ENCODE data around the gene CD320. TPM values are rescaled to one million over a fixed set of nuclear protein-coding genes. Genes with fewer than 3 reads are reported as not detected.

The CD320 gene
- polyA plus RNA-seq, 2 of the 4 experiments (the other 2 are of a cell fraction) = 28.8 to 54.1 TPM

- no peak for FAIRE-seq
- WGBS (ENCODE audit: missing lambda C conversion rate) = 2% methylated on average over 14 of the region's 16 CpGs
- Histone ChIP-seq H3K27ac (peak overlapping the region; percentile 95 to 99), H3K4me1 (peaks cover 22% of the 10 kb centered on the region), H3K4me3 (peak overlapping the region; percentile 100), H3K4me2 (peak overlapping the region; percentile 98), H3K9me3 (no peaks in the 10 kb centered on the region)
- peak; percentile 9 to 31; a peak in 4 of 6 replicates for ATAC-seq
- ChIA-PET CTCF (interaction anchor here (0.8 to 1.3 kb wide), 3 partner anchors 10 to 52 kb away, joined by 3 to 7 read pairs (median 5); no protein-coding TSS in a partner anchor), POLR2A (interaction anchor here (0.6 to 1.7 kb wide), 3 partner anchors 9 to 283 kb away, joined by 3 to 20 read pairs (median 7); no protein-coding TSS in a partner anchor)
- TF ChIP-seq RARB (CRISPR knock-in tag; IDR thresholded peaks at IDR 0.05) (no peak), NR3C1 (IDR thresholded peaks at IDR 0.05) (no peak), HDAC2 (IDR thresholded peaks at IDR 0.05) (no peak), USF2 (IDR thresholded peaks at IDR 0.05) (no peak), POLR2A (IDR thresholded peaks at IDR 0.05; ENCODE audit: low read length) (no peak), MAFK (IDR thresholded peaks at IDR 0.05; ENCODE audit: partially characterized antibody) (no peak), EHMT2 (IDR thresholded peaks at IDR 0.05; ENCODE audit: low read depth) (no peak), JUN (IDR thresholded peaks at IDR 0.05) (no peak), CBX8 (IDR thresholded peaks at IDR 0.05) (no peak), PBX3 (IDR thresholded peaks at IDR 0.05) (no peak), ZNF302 (CRISPR knock-in tag; IDR thresholded peaks at IDR 0.05) (no peak), CBX2 (IDR thresholded peaks at IDR 0.05; ENCODE audit: borderline replicate concordance, low read depth) (no peak), ESRRA (IDR thresholded peaks at IDR 0.05; ENCODE audit: borderline replicate concordance, low read length) (no peak), HOXB13 (CRISPR knock-in tag; IDR thresholded peaks at IDR 0.05; ENCODE audit: low read depth) (no peak), RFX5 (IDR thresholded peaks at IDR 0.05) (no peak), ATOH8 (CRISPR knock-in tag; IDR thresholded peaks at IDR 0.05; ENCODE audit: low read depth) (no peak), EHF (CRISPR knock-in tag; IDR thresholded peaks at IDR 0.05) (no peak), E2F6 (IDR thresholded peaks at IDR 0.05; ENCODE audit: borderline replicate concordance, low read depth) (no peak)
- no peak for DNase-seq (ENCODE audit: low read depth in 1 of 2, low spot score in 1 of 2)
Measured at GRCh38 chr19:8320564-8321066, 12.5 kb upstream of the CD320 start.

- POLR2A ChIA-PET = interaction anchor here (1.7 kb wide), 2 partner anchors 8 to 15 kb away, joined by 7 to 20 read pairs; no protein-coding TSS in a partner anchor
- ATAC-seq (no peak), DNase-seq (ENCODE audit: low read depth in 1 of 2, low spot score in 1 of 2) (no peak), FAIRE-seq (no peak)
- H3K9me3 ChIP-seq = no peaks in the 10 kb centered on the region
- H3K4me2 ChIP-seq = peak overlapping the region; percentile 98
- H3K4me1 ChIP-seq = peaks cover 22% of the 10 kb centered on the region
- 78% methylated on average over 19 of the region's 19 CpGs for WGBS (ENCODE audit: missing lambda C conversion rate)
- peak overlapping the region; percentile 95 to 99 for H3K27ac ChIP-seq
- TF ChIP-seq HOXB5 (CRISPR knock-in tag; IDR thresholded peaks at IDR 0.05) = no peak
- TF ChIP-seq USF2 (IDR thresholded peaks at IDR 0.05) = no peak
- no peak for TF ChIP-seq CBX8 (IDR thresholded peaks at IDR 0.05)
- no peak for TF ChIP-seq ZNF302 (CRISPR knock-in tag; IDR thresholded peaks at IDR 0.05)
- TF ChIP-seq SMC3 (IDR thresholded peaks at IDR 0.05) = no peak
- TF ChIP-seq SREBF2 (IDR thresholded peaks at IDR 0.05) = no peak
- TF ChIP-seq FOSL2 (IDR thresholded peaks at IDR 0.05) = no peak
- TF ChIP-seq FOSL2 (CRISPR knock-in tag; IDR thresholded peaks at IDR 0.05) = no peak
- no peak for TF ChIP-seq JUN (IDR thresholded peaks at IDR 0.05)
- TF ChIP-seq HOXB13 (CRISPR knock-in tag; IDR thresholded peaks at IDR 0.05; ENCODE audit: low read depth) = no peak
- TF ChIP-seq ATOH8 (CRISPR knock-in tag; IDR thresholded peaks at IDR 0.05; ENCODE audit: low read depth) = no peak
- TF ChIP-seq MAX (IDR thresholded peaks at IDR 0.05) = no peak
- no peak for TF ChIP-seq EHMT2 (IDR thresholded peaks at IDR 0.05; ENCODE audit: low read depth)
- no peak for TF ChIP-seq PHF8 (IDR thresholded peaks at IDR 0.05; ENCODE audit: borderline replicate concordance, low read depth)
- no peak for TF ChIP-seq CHD2 (IDR thresholded peaks at IDR 0.05; ENCODE audit: low read length, partially characterized antibody)
- TF ChIP-seq RCOR1 (IDR thresholded peaks at IDR 0.05; ENCODE audit: low read depth, low read length) = no peak
- no peak for TF ChIP-seq MYC (IDR thresholded peaks at IDR 0.05; ENCODE audit: borderline replicate concordance, low read length)
- no peak for TF ChIP-seq TFCP2L1 (CRISPR knock-in tag; IDR thresholded peaks at IDR 0.05)
- CTCF ChIA-PET = interaction anchor here (1.2 to 1.3 kb wide), 2 partner anchors 9 to 51 kb away, joined by 5 to 7 read pairs; no protein-coding TSS in a partner anchor
- H3K4me3 ChIP-seq = peak overlapping the region; percentile 100
Measured at GRCh38 chr19:8319807-8320520, 11.8 kb upstream of the CD320 start.

All from A549 (cell line).